Adrenal gland (tissue), 12 donors: ENCODE measurements around the gene STK32C. TPM values are rescaled to one million over a fixed set of nuclear protein-coding genes. Genes with fewer than 3 reads are reported as not detected.

ENCODE experiments used
- DNase-seq, 7 donors: peaks; one replicate each; pipeline ENCODE4 v3.0.0-alpha.2; 2019 to 2020
- H3K27ac ChIP-seq, 5 donors: fragments of 200-600 bp; sonication (generic) in 4 of 5; 1 replicate in 3 of 5; 2 replicates in 2 of 5; pipeline versions ENCODE4 v1.5.1 to v1.8.0; 2016 to 2020; ENCODE audit warnings: mild to moderate bottlenecking in 1 of 5
- H3K27me3 ChIP-seq: fragments of 200-600 bp; 2 replicates; pipeline ENCODE4 v1.8.0; 2021
- H3K36me3 ChIP-seq, 2 donors: fragments of 200-600 bp; replicated peaks in 1 of 2; 1 replicate in 1 of 2; 2 replicates in 1 of 2; pipeline versions ENCODE4 v1.5.1 to v1.8.0; 2018 to 2022
- H3K4me1 ChIP-seq, 2 donors: fragments of 200-600 bp; replicated peaks in 1 of 2; 1 replicate in 1 of 2; 2 replicates in 1 of 2; pipeline versions ENCODE4 v1.5.1 to v1.8.0; 2018 to 2021
- H3K4me3 ChIP-seq, 4 donors: fragments of 200-600 bp; sonication (generic) in 3 of 4; one replicate each; pipeline ENCODE4 v1.5.1; 2016 to 2018
- H3K9me3 ChIP-seq, 3 donors: fragments of 200-600 bp; sonication (generic) in 1 of 3; replicated peaks in 1 of 3; 1 replicate in 2 of 3; 2 replicates in 1 of 3; pipeline versions ENCODE4 v1.5.1 to v1.8.0; 2016 to 2021
- POLR2A ChIP-seq, 2 donors: fragments of 450-650 bp; IDR thresholded peaks; one replicate each; pipeline ENCODE4 v1.6.1; 2017; ENCODE audit warnings: antibody characterized with exemption in 2 of 2, mild to moderate bottlenecking in 2 of 2, moderate library complexity in 1 of 2
- WGBS, 4 donors: extraction: QIAGEN DNeasy Blood & Tissue Kit in 2 of 4; methylation state at CpG; one replicate each; pipeline versions ENCODE4 v1.1.5 to v1.1.7; 2013 to 2017; 5-methylcytosine and 5-hydroxymethylcytosine counted together
- intact Hi-C, 2 donors: fragments of 100-400 bp; cut with DNase I; formaldehyde crosslinking; loops; one replicate each; pipeline versions ENCODE4 v1.14.1 to v1.15.0; 2022 to 2023
- polyA plus RNA-seq, 3 donors: library from polyadenylated mRNA; stranded (reverse); fragments of 200-250 nt in 2 of 3; fragments of 350-450 nt in 1 of 3; fragmentation: Illumina TruSeq in 1 of 3; extraction: RNeasy Lipid Tissue Mini Kit (QIAGEN cat#74804) in 1 of 3; gene quantifications; one replicate each; pipeline ENCODE4 v1.2.3, GENCODE V29; 2013 to 2014
- total RNA-seq, 9 donors: library from RNA; depleted of rRNA in 4 of 9; stranded (reverse); fragments of >200 nt in 4 of 9; fragments of 120-200 nt in 1 of 9; fragmentation: NEBNext Ultra II Directional in 1 of 9; extraction: Animal tissue kit (Norgen Biotek cat#: 25700) in 1 of 9; gene quantifications; one replicate each; pipeline versions ENCODE4 v1.1.0 to v1.2.4, GENCODE V29; 2013 to 2023
- TF ChIP-seq, protein P1 (sequence below), 6 experiments: fragments of 450-650 bp in 4 of 6; fragments of 200-600 bp in 2 of 6; sonication (generic) in 1 of 6; IDR thresholded peaks; 1 replicate in 5 of 6; 2 replicates in 1 of 6; pipeline versions ENCODE4 v1.5.1 to v1.8.0; 2016 to 2021; ENCODE audit warnings: antibody characterized with exemption in 6 of 6, mild to moderate bottlenecking in 2 of 6, moderate library complexity in 1 of 6
- donor health status: healthy with polysubstance abuse.
- donor health status: Bipolar disorder and iron deficiency.
- donor health status: DM: yes; HTN: yes; CAD: no.
- donor health status: DM: no; HTN: no; CAD: no.
- donor health status: DM: no; HTN: no; CAD: no.
- donor health status: DM: yes; HTN: yes; CAD: no.

Gene STK32C
- total and polyA plus RNA-seq, 12 donors: 2.8 to 36.5 (median 15.9) TPM

DNA sequence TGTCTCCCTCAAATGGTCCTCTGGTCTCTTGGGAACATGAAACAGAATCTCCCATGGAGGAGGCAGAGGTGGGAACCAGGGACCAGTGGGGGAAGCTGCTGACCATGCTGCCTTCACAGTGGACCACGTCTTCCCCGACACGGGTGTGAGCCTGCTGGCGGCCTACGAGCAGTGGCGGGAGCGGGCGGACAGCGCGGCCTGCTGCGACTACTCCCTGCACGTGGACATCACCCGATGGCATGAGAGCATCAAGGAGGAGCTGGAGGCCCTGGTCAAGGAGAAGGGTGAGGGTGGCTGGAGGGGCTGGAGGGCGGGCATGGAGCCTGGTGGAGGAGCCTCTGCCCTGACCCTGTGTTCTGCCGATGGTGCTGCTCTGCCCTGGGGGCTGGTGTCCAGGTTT is 113.0 kb downstream of the STK32C start:
- WGBS, 4 donors: 92 to 98% (median 94%) methylated on average over 15 of the region's 15 CpGs
- no peak for DNase-seq
- Histone ChIP-seq H3K36me3 (no peaks in the 10 kb centered on the region), H3K9me3 (no peaks in the 10 kb centered on the region), H3K27ac (no peak overlapping the region), H3K27me3 (peaks cover 2% of the 10 kb centered on the region), H3K4me3 (no peak overlapping the region), H3K4me1 (peaks cover 0 to 6% of the 10 kb centered on the region in 2 donors)
- intact Hi-C loops: no loop called here
- TF ChIP-seq, protein P1, sequence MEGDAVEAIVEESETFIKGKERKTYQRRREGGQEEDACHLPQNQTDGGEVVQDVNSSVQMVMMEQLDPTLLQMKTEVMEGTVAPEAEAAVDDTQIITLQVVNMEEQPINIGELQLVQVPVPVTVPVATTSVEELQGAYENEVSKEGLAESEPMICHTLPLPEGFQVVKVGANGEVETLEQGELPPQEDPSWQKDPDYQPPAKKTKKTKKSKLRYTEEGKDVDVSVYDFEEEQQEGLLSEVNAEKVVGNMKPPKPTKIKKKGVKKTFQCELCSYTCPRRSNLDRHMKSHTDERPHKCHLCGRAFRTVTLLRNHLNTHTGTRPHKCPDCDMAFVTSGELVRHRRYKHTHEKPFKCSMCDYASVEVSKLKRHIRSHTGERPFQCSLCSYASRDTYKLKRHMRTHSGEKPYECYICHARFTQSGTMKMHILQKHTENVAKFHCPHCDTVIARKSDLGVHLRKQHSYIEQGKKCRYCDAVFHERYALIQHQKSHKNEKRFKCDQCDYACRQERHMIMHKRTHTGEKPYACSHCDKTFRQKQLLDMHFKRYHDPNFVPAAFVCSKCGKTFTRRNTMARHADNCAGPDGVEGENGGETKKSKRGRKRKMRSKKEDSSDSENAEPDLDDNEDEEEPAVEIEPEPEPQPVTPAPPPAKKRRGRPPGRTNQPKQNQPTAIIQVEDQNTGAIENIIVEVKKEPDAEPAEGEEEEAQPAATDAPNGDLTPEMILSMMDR (IDR thresholded peaks at IDR 0.05): no peak
- TF ChIP-seq POLR2A (IDR thresholded peaks at IDR 0.05): no peak

DNA sequence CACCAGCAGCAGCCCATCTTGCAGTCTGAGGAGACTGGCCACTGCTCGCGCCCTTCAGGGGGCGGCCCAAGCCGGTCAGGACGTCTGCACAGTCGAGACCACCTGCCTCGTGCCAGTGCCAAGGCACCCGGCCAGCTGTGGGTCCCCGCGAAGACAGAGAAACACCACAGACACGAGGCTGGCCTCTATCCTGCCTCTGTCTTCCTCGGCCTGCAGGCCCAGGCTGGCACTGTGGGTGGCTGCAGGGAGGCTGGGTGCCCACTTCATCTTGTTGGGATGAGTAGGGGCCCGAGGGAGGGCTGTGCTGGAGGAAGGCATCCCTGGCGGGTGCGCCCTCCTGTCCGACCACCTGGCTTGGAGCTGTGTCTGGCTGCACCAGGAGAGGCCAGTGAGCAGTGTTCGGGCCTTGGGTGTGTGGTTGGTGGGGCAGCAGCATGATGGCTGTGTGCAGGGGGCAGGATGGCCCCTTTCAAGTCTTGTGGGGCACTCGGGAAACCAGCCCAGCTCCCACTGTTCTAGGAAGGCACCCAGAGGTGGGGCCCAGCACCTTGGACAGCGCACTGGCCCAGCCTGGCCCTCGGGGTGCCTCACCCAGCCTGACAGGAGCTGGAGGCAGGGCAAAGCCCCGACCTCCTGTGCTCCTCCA is 113.7 kb downstream of the STK32C start:
- peak in 3 of 7 donors; percentile 38 to 46 (median 44) for DNase-seq
- no peaks in the 10 kb centered on the region for H3K9me3 ChIP-seq
- no peak overlapping the region for H3K4me3 ChIP-seq
- H3K4me1 ChIP-seq: peaks cover 0 to 6% of the 10 kb centered on the region in 2 donors
- H3K27me3 ChIP-seq: peaks cover 8% of the 10 kb centered on the region
- intact Hi-C loops: no loop called here
- TF ChIP-seq POLR2A (IDR thresholded peaks at IDR 0.05): no peak
- TF ChIP-seq, protein P1 (IDR thresholded peaks at IDR 0.05): no peak
- WGBS, 4 donors: 80 to 100% (median 81%) methylated on average over 4 to 21 of the region's 21 CpGs
- no peaks in the 10 kb centered on the region for H3K36me3 ChIP-seq
- H3K27ac ChIP-seq: no peak overlapping the region

GRCh38 chr10:132192991-132193665 is 114.6 kb downstream of the STK32C start:
- peaks cover 0 to 6% of the 10 kb centered on the region in 2 donors for H3K4me1 ChIP-seq
- H3K4me3 ChIP-seq: no peak overlapping the region
- H3K27ac ChIP-seq: no peak overlapping the region
- WGBS, 4 donors: 39 to 41% (median 41%) methylated on average over 9 to 18 of the region's 18 CpGs
- H3K27me3 ChIP-seq: peaks cover 17% of the 10 kb centered on the region
- no peaks in the 10 kb centered on the region for H3K9me3 ChIP-seq
- intact Hi-C loops: no loop called here
- no peak for TF ChIP-seq POLR2A (IDR thresholded peaks at IDR 0.05)
- TF ChIP-seq, protein P1 (IDR thresholded peaks at IDR 0.05): no peak
- no peaks in the 10 kb centered on the region for H3K36me3 ChIP-seq
- peak in 3 of 7 donors; percentile 35 to 53 (median 53) for DNase-seq

- 85 to 92% (median 88%) methylated on average over 20 to 28 of the region's 28 CpGs for WGBS, 4 donors
These were observed 115.4 kb downstream of the STK32C start for GRCh38 chr10:132192076-132192975.

More at GRCh38 chr10:132192076-132192975, 115.4 kb downstream of the STK32C start:
- Histone ChIP-seq H3K36me3 (no peaks in the 10 kb centered on the region), H3K4me1 (peaks cover under 1 to 13% of the 10 kb centered on the region in 2 donors), H3K27me3 (peaks cover 25% of the 10 kb centered on the region), H3K4me3 (no peak overlapping the region), H3K27ac (no peak overlapping the region), H3K9me3 (no peaks in the 10 kb centered on the region)
- intact Hi-C loops: no loop called here
- no peak for TF ChIP-seq POLR2A (IDR thresholded peaks at IDR 0.05)
- TF ChIP-seq, protein P1 (IDR thresholded peaks at IDR 0.05): no peak
- DNase-seq: no peak
